Breast epithelium (tissue), 4 donors: ENCODE measurements around the gene CUEDC2. TPM values are rescaled to one million over a fixed set of nuclear protein-coding genes. Genes with fewer than 3 reads are reported as not detected.

Experiments used
- DNase-seq, 2 donors: peaks; one replicate each; pipeline ENCODE4 v3.0.0-alpha.2; 2019; ENCODE audit warnings: low spot score in 2 of 2
- H3K27ac ChIP-seq, 2 donors: fragments of 200-600 bp; sonication (generic) in 1 of 2; one replicate each; pipeline ENCODE4 v1.5.1; 2016 to 2019; ENCODE audit warnings: mild to moderate bottlenecking in 1 of 2
- H3K27me3 ChIP-seq, 2 donors: fragments of 200-600 bp; sonication (generic) in 1 of 2; one replicate each; pipeline versions ENCODE4 v1.5.1 to v1.6.0; 2017 to 2019; ENCODE audit warnings: control low read depth in 1 of 2, mild to moderate bottlenecking in 1 of 2
- H3K36me3 ChIP-seq: fragments of 200-600 bp; one replicate; pipeline ENCODE4 v1.5.1; 2019
- H3K4me1 ChIP-seq, 2 donors: fragments of 200-600 bp; sonication (generic); one replicate each; pipeline ENCODE4 v1.5.1; 2016 to 2019; ENCODE audit warnings: control low read depth in 1 of 2
- H3K4me3 ChIP-seq, 3 donors: fragments of 200-600 bp; sonication (generic); 1 replicate in 2 of 3; 2 replicates in 1 of 3; pipeline ENCODE4 v1.5.1; 2016 to 2019; ENCODE audit warnings: mild to moderate bottlenecking in 3 of 3, moderate library complexity in 2 of 3
- H3K9me3 ChIP-seq, 2 donors: fragments of 200-600 bp; sonication (generic) in 1 of 2; one replicate each; pipeline ENCODE4 v1.5.1; 2016 to 2019; ENCODE audit warnings: control low read depth in 1 of 2
- POLR2A ChIP-seq: fragments of 450-650 bp; IDR thresholded peaks from one replicate; pipeline ENCODE4 v1.6.1; 2016; ENCODE audit warnings: antibody characterized with exemption, mild to moderate bottlenecking, moderate library complexity
- POLR2AphosphoS5 ChIP-seq, 3 donors: sonication (generic); formaldehyde crosslinking; IDR thresholded peaks; one replicate each; pipeline ENCODE4 v1.6.1; 2017; ENCODE audit warnings: antibody characterized with exemption in 3 of 3
- intact Hi-C: fragments of 100-400 bp; cut with DNase I; formaldehyde crosslinking; loops from one replicate; pipeline ENCODE4 v1.15.1; 2023; ENCODE audit warnings: low total_unique reads
- total RNA-seq, 3 donors: library from RNA; depleted of rRNA; stranded (reverse); fragments of >200 nt; gene quantifications; one replicate each; pipeline ENCODE4 v1.1.0, GENCODE V29; 2016
- TF ChIP-seq, protein P1 (sequence below), 3 donors: fragments of 450-650 bp; IDR thresholded peaks; one replicate each; pipeline ENCODE4 v1.5.1; 2016 to 2017; ENCODE audit warnings: antibody characterized with exemption in 3 of 3, mild to moderate bottlenecking in 3 of 3, moderate library complexity in 3 of 3

Gene CUEDC2
- total RNA-seq, 3 donors from 2014 or later = 49.8 to 54.4 (median 50.3) TPM

DNA sequence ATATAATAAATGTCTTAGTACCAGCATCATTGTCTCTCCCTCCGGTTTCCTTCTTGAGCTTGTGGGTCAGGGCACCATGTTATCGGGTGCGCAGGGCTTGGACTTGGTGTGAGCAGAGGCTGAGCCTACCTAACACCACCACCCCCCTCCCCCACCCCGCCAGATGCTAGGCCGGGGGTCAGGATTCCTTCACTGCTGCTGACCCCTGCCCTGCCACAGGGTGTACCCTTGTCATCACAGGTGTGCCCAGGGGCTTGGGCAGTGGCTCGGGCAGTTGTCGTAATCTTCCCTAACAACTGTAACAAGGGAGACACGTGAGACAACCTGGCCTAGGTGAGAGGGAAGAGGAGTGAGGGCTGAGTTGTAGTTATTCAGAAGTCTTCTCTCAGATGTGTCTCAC is 49.5 kb downstream of the CUEDC2 start:
- Histone ChIP-seq H3K36me3 (peaks cover 6% of the 10 kb centered on the region), H3K4me1 (no peaks in the 10 kb centered on the region), H3K27me3 (no peaks in the 10 kb centered on the region), H3K27ac (no peak overlapping the region), H3K9me3 (no peaks in the 10 kb centered on the region), H3K4me3 (no peak overlapping the region)
- TF ChIP-seq POLR2A (no peak), POLR2AphosphoS5 (IDR thresholded peaks at IDR 0.05) (no peak)
- TF ChIP-seq, protein P1, sequence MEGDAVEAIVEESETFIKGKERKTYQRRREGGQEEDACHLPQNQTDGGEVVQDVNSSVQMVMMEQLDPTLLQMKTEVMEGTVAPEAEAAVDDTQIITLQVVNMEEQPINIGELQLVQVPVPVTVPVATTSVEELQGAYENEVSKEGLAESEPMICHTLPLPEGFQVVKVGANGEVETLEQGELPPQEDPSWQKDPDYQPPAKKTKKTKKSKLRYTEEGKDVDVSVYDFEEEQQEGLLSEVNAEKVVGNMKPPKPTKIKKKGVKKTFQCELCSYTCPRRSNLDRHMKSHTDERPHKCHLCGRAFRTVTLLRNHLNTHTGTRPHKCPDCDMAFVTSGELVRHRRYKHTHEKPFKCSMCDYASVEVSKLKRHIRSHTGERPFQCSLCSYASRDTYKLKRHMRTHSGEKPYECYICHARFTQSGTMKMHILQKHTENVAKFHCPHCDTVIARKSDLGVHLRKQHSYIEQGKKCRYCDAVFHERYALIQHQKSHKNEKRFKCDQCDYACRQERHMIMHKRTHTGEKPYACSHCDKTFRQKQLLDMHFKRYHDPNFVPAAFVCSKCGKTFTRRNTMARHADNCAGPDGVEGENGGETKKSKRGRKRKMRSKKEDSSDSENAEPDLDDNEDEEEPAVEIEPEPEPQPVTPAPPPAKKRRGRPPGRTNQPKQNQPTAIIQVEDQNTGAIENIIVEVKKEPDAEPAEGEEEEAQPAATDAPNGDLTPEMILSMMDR (IDR thresholded peaks at IDR 0.05) = no peak
- no peak for DNase-seq
- intact Hi-C loops = no loop called here

DNA sequence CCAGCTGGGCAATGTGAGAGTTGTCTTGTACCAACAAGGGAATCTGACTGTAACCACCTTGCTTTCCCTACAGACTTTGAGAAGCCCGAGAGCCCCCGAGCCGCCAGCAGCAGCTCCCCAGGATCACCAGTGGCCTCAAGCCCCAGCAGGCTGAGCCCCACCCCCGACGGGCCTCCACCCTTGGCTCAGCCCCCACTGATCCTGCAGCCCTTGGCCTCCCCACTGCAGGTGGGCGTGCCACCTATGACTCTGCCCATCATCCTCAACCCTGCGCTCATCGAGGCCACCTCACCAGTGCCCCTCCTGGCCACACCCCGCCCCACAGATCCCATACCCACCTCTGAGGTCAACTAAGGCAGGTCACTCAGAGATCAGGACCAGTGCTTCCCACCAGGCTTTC is 50.4 kb downstream of the CUEDC2 start:
- intact Hi-C loops = no loop called here
- Histone ChIP-seq H3K27me3 (no peaks in the 10 kb centered on the region), H3K36me3 (peaks cover 6% of the 10 kb centered on the region)

DNA sequence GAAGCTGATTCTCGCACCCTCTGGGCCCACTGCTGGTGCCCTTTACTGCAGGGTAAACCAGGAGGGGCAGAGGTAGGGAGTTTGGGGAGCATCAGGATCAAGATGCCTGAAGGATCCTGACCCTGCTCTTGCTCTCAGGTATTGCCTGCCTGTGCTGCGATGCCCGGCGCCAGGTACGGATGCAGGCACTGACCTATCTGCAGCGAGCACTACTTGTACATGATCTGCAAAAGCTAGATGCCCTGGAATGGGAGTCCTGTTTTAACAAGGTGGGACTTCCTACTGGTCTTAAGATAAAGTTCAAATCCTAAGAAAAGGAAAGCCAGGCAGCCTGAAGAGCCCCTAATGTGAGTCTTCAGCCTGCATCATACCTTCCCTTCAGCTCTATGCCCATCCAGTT is 53.0 kb downstream of the CUEDC2 start:
- no peaks in the 10 kb centered on the region for H3K4me1 ChIP-seq
- H3K4me3 ChIP-seq = no peak overlapping the region
- no peak for DNase-seq
- H3K27ac ChIP-seq = no peak overlapping the region
- TF ChIP-seq POLR2A (no peak), POLR2AphosphoS5 (IDR thresholded peaks at IDR 0.05) (no peak)
- TF ChIP-seq, protein P1 (IDR thresholded peaks at IDR 0.05) = no peak
- H3K9me3 ChIP-seq = no peaks in the 10 kb centered on the region
- intact Hi-C loops = no loop called here
- no peaks in the 10 kb centered on the region for H3K27me3 ChIP-seq
- H3K36me3 ChIP-seq = peaks cover 6% of the 10 kb centered on the region

More for the DNA sequence above, 50.4 kb downstream of the CUEDC2 start:
- H3K4me3 ChIP-seq = no peak overlapping the region
- DNase-seq = no peak
- H3K4me1 ChIP-seq = no peaks in the 10 kb centered on the region
- H3K9me3 ChIP-seq = no peaks in the 10 kb centered on the region
- H3K27ac ChIP-seq = no peak overlapping the region
- no peak for TF ChIP-seq POLR2A
- TF ChIP-seq POLR2AphosphoS5 (IDR thresholded peaks at IDR 0.05) = no peak
- TF ChIP-seq, protein P1 (IDR thresholded peaks at IDR 0.05) = no peak

DNA sequence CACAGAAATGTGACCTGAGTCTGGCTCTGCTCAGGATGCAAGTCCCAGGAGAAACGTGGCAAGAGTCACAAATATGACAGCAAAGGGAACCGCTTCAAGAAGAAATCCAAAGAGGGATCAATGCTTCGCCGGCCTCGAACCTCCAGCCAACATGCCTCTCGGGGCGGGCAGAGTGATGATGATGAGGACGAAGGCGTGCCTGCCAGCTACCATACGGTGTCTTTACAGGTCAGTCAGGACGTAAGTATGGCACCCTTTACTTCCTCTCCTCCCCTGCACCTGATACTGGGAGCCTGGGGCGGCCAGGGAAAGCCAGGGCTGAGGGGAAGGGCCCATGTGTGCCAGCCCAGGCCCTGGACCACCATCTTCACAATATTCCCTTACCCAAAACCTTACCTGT is 55.5 kb downstream of the CUEDC2 start:
- intact Hi-C loops = no loop called here
- Histone ChIP-seq H3K27ac (no peak overlapping the region), H3K27me3 (no peaks in the 10 kb centered on the region), H3K9me3 (no peaks in the 10 kb centered on the region), H3K4me1 (no peaks in the 10 kb centered on the region), H3K36me3 (peaks cover 6% of the 10 kb centered on the region), H3K4me3 (no peak overlapping the region)
- no peak for DNase-seq
- TF ChIP-seq POLR2AphosphoS5 (IDR thresholded peaks at IDR 0.05) = no peak
- no peak for TF ChIP-seq POLR2A
- TF ChIP-seq, protein P1 (IDR thresholded peaks at IDR 0.05) = no peak

DNA sequence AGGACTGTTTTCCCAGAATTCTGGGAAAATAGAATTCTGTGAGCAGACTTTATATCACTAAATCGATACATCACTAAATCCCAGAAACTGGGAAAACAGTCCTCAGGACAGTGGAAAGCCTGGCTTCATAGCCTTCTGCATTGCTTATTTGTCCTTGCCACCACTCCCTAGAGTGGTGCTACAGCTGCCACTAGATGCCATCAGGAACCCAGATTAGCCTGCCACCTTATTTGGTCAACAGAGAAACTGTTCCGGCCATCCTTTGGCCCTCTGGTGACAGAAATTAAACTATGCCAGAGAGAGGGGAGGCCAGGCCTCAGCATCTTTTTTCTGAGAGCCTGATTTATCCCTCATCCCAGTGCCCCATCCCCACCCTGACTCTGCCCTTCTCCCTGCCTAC is 56.5 kb downstream of the CUEDC2 start:
- Histone ChIP-seq H3K27ac (no peak overlapping the region), H3K4me3 (no peak overlapping the region), H3K4me1 (no peaks in the 10 kb centered on the region), H3K9me3 (peaks cover 0 to under 1% of the 10 kb centered on the region in 2 donors), H3K27me3 (no peaks in the 10 kb centered on the region), H3K36me3 (peaks cover 13% of the 10 kb centered on the region)
- intact Hi-C loops = no loop called here
- no peak for DNase-seq
- TF ChIP-seq POLR2AphosphoS5 (IDR thresholded peaks at IDR 0.05) = no peak
- TF ChIP-seq, protein P1 (IDR thresholded peaks at IDR 0.05) = no peak
- TF ChIP-seq POLR2A = no peak
